Thyroid gland (tissue), 4 donors: ENCODE measurements around the gene G3BP2. TPM values are rescaled to one million over a fixed set of nuclear protein-coding genes. Genes with fewer than 3 reads are reported as not detected.

Source experiments
- DNase-seq, 2 donors: peaks; one replicate each; pipeline ENCODE4 v3.0.0-alpha.2; 2019
- H3K27ac ChIP-seq, 3 donors: fragments of 200-600 bp; sonication (generic); 1 replicate in 2 of 3; 2 replicates in 1 of 3; pipeline ENCODE4 v1.5.1; 2016 to 2019; ENCODE audit warnings: mild to moderate bottlenecking in 1 of 3, moderate library complexity in 1 of 3
- H3K27me3 ChIP-seq: fragments of 200-600 bp; sonication (generic); one replicate; pipeline ENCODE4 v1.5.1; 2019
- H3K36me3 ChIP-seq, 2 donors: fragments of 200-600 bp; sonication (generic); one replicate each; pipeline ENCODE4 v1.5.1; 2016 to 2019
- H3K4me1 ChIP-seq, 2 donors: fragments of 200-600 bp; sonication (generic); one replicate each; pipeline ENCODE4 v1.5.1; 2017 to 2019
- H3K4me3 ChIP-seq, 3 donors: fragments of 200-600 bp; sonication (generic); replicated peaks in 1 of 3; 1 replicate in 2 of 3; 2 replicates in 1 of 3; pipeline ENCODE4 v1.5.1; 2016; ENCODE audit warnings: mild to moderate bottlenecking in 1 of 3
- H3K9me3 ChIP-seq: fragments of 200-600 bp; sonication (generic); one replicate; pipeline ENCODE4 v1.5.1; 2017
- CTCF ChIP-seq, 6 experiments: fragments of 200-600 bp in 3 of 6; fragments of 450-650 bp in 3 of 6; sonication (generic) in 3 of 6; IDR thresholded peaks; one replicate each; pipeline ENCODE4 v1.5.1; 2016 to 2019; ENCODE audit warnings: antibody characterized with exemption in 6 of 6, mild to moderate bottlenecking in 2 of 6, inconsistent platforms in 1 of 6, moderate library complexity in 1 of 6
- POLR2A ChIP-seq, 2 donors: fragments of 450-650 bp; IDR thresholded peaks; one replicate each; pipeline ENCODE4 v1.6.1; 2017; ENCODE audit warnings: antibody characterized with exemption in 2 of 2, mild to moderate bottlenecking in 2 of 2, moderate library complexity in 1 of 2
- WGBS, 2 donors: methylation state at CpG; one replicate each; pipeline ENCODE4 v1.1.5; 2017; 5-methylcytosine and 5-hydroxymethylcytosine counted together
- intact Hi-C: fragments of 100-400 bp; cut with DNase I; formaldehyde crosslinking; loops from one replicate; pipeline ENCODE4 v1.15.1; 2023
- small RNA-seq: library from RNA; depleted of rRNA; stranded (forward); fragments of <200 nt; gene quantifications from one replicate; pipeline ENCODE3, GENCODE V24; 2016
- total RNA-seq, 4 donors: library from RNA; depleted of rRNA; stranded (reverse); fragments of >200 nt; gene quantifications; one replicate each; pipeline ENCODE4 v1.2.3, GENCODE V29; 2016

Gene G3BP2
- total RNA-seq, 4 donors from 2014 or later = 117 to 179 (median 139) TPM

- Histone ChIP-seq H3K36me3 (no peaks in the 10 kb centered on the region), H3K9me3 (no peaks in the 10 kb centered on the region), H3K27ac (no peak overlapping the region), H3K27me3 (no peaks in the 10 kb centered on the region), H3K4me3 (no peak overlapping the region), H3K4me1 (no peaks in the 10 kb centered on the region)
- TF ChIP-seq POLR2A (IDR thresholded peaks at IDR 0.05) = no peak
- TF ChIP-seq CTCF (IDR thresholded peaks at IDR 0.05) = no peak
- no peak for DNase-seq
- 85 to 88% methylated on average over 1 of the region's 1 CpG for WGBS, 2 donors
- intact Hi-C loops = no loop called here
Measured at GRCh38 chr4:75593393-75593792, 79.8 kb downstream of the G3BP2 start.

Small RNA genes within 50 kb of the gene (small RNA-seq; reads per million reads assigned to genes)
- not detected for gene RF00019

Other genes with a start within 250 kb of the G3BP2 start
- 10 to 100 TPM; 41.3 to 62.1 (median 55.6) TPM for gene RCHY1, start 159.0 kb downstream of the G3BP2 start, total RNA-seq
- 10 to 100 TPM; 20.6 to 54.1 (median 32.7) TPM for gene THAP6, start 158.9 kb downstream of the G3BP2 start, total RNA-seq
- gene ODAPH, start 117.3 kb downstream of the G3BP2 start, total RNA-seq = under 1 TPM in 1 of 4 donors, not detected in 3; 0.29 TPM
- gene CDKL2, start 42.9 kb downstream of the G3BP2 start, total RNA-seq = 10 to 100 TPM; 14.1 to 27.0 (median 17.6) TPM
- gene USO1, start 51.2 kb upstream of the G3BP2 start, total RNA-seq = 100 to 1,000 TPM in 2 of 4 donors, 10 to 100 TPM in 2; 97.2 to 102 (median 100) TPM
- gene PPEF2, start 229.0 kb upstream of the G3BP2 start, total RNA-seq = not detected